Immature natural killer cell (primary cell): ENCODE data around the gene HEMGN. TPM values are rescaled to one million over a fixed set of nuclear protein-coding genes. Genes with fewer than 3 reads are reported as not detected.

ENCODE experiments used
- DNase-seq, 3 donors: peaks; one replicate each; pipeline ENCODE4 v3.0.0; 2022; ENCODE audit warnings: mixed read lengths in 1 of 3
- H3K27ac Mint-ChIP-seq, 6 donors: one replicate each; pipeline ENCODE4 v1.8.0; 2020; ENCODE audit warnings: mixed read lengths in 6 of 6, mild to moderate bottlenecking in 5 of 6, inconsistent platforms in 4 of 6, moderate library complexity in 3 of 6
- H3K27me3 Mint-ChIP-seq, 3 donors: one replicate each; pipeline ENCODE4 v1.8.0; 2020 to 2021; ENCODE audit warnings: low read depth in 3 of 3, mild to moderate bottlenecking in 3 of 3, mixed read lengths in 3 of 3, moderate library complexity in 3 of 3, inconsistent platforms in 1 of 3
- H3K36me3 Mint-ChIP-seq, 3 donors: one replicate each; pipeline ENCODE4 v1.8.0; 2020; ENCODE audit warnings: mixed read lengths in 3 of 3, inconsistent platforms in 2 of 3, mild to moderate bottlenecking in 2 of 3
- H3K4me1 Mint-ChIP-seq, 2 donors: one replicate each; pipeline ENCODE4 v1.8.0; 2020; ENCODE audit warnings: inconsistent platforms in 2 of 2, mild to moderate bottlenecking in 2 of 2, mixed read lengths in 2 of 2, moderate library complexity in 1 of 2
- H3K4me3 Mint-ChIP-seq, 5 donors: one replicate each; pipeline ENCODE4 v1.8.0; 2020; ENCODE audit warnings: mild to moderate bottlenecking in 5 of 5, mixed read lengths in 5 of 5, inconsistent platforms in 3 of 5, moderate library complexity in 3 of 5
- H3K9me3 Mint-ChIP-seq, 6 donors: one replicate each; pipeline ENCODE4 v1.8.0; 2020; ENCODE audit warnings: mild to moderate bottlenecking in 6 of 6, mixed read lengths in 6 of 6, inconsistent platforms in 4 of 6, moderate library complexity in 3 of 6
- polyA plus RNA-seq, 3 donors: library from polyadenylated mRNA; unstranded; fragments of 300-500 nt; fragmentation: Illumina TruSeq; gene quantifications; one replicate each; pipeline ENCODE4 v1.2.3, GENCODE V29; 2021

HEMGN gene
- polyA plus RNA-seq, 3 donors from 2014 or later, result 0.77 to 1.8 (median 0.97) TPM

- no peak for DNase-seq
- peaks cover 13 to 60% (median 14%) of the 10 kb centered on the region in 3 donors for H3K36me3 Mint-ChIP-seq
- H3K9me3 Mint-ChIP-seq, result no peaks in the 10 kb centered on the region
- H3K27me3 Mint-ChIP-seq, result no peaks in the 10 kb centered on the region
- no peak overlapping the region for H3K4me3 Mint-ChIP-seq
- peak overlapping the region in 4 of 6 donors; percentile 41 to 97 (median 80) for H3K27ac Mint-ChIP-seq
- H3K4me1 Mint-ChIP-seq, result peaks cover 44 to 64% of the 10 kb centered on the region in 2 donors
Observed at GRCh38 chr9:97911528-97911927, 26.4 kb downstream of the HEMGN start.

DNA sequence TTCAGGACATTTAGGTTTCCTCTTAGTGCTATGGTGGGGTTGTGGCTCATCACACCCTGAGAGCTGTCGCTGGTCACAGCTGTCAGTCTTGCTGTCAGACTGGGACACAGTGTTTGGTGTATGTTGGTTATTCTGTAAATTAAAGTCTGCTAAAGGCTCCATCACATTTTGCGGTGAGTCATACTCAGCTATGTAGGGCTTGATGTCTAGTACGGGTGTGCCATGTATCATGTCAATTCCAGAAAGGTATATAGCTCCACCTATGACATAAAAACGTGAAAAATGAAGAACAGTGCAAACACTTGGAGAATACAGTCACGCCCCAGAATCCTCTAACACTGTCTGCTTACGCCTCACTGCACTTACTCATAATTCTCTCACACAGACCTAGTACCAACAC, 27.6 kb downstream of the HEMGN start:
- Mint-ChIP-seq H3K27me3 (peaks cover 0 to 4% (median 0%) of the 10 kb centered on the region in 3 donors), H3K36me3 (peaks cover 13 to 52% (median 15%) of the 10 kb centered on the region in 3 donors), H3K27ac (peak overlapping the region; percentile 54 to 97 (median 91)), H3K4me1 (peaks cover 55 to 71% of the 10 kb centered on the region in 2 donors), H3K4me3 (peak overlapping the region; percentile 18 to 77 (median 63)), H3K9me3 (no peaks in the 10 kb centered on the region)
- peak; percentile 44 to 59 (median 53) for DNase-seq

DNA sequence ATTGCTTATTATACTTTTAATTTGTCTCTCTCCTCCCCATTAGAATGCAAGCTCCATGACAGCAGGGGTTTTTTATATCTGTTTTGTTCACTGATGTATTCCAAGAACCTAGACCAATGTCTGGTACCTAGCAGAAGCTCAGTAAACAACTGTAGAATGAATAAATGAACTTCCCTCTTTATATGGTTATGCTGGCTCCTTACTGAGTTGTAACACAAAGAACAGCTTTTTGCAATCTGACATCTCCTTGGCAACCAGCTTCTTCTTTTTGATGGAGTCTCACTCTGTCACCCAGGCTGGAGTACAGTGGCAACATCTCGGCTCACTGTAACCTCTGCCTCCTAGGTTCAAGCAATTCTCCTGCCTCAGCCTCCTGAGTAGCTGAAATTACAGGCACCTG, 29.3 kb downstream of the HEMGN start:
- peaks cover 8 to 37% (median 13%) of the 10 kb centered on the region in 3 donors for H3K36me3 Mint-ChIP-seq
- H3K27ac Mint-ChIP-seq, result peak overlapping the region; percentile 52 to 90 (median 64)
- peak overlapping the region in 1 of 5 donors; percentile 41 for H3K4me3 Mint-ChIP-seq
- no peaks in the 10 kb centered on the region for H3K9me3 Mint-ChIP-seq
- H3K4me1 Mint-ChIP-seq, result peaks cover 66 to 84% of the 10 kb centered on the region in 2 donors
- H3K27me3 Mint-ChIP-seq, result peaks cover 0 to 4% (median 0%) of the 10 kb centered on the region in 3 donors
- DNase-seq, result no peak

- Mint-ChIP-seq H3K27ac (peak overlapping the region; percentile 52 to 100 (median 91)), H3K27me3 (peaks cover 0 to 4% (median 0%) of the 10 kb centered on the region in 3 donors), H3K4me1 (peaks cover 66 to 82% of the 10 kb centered on the region in 2 donors), H3K36me3 (peaks cover 11 to 32% (median 11%) of the 10 kb centered on the region in 3 donors), H3K4me3 (peak overlapping the region; percentile 49 to 94 (median 66)), H3K9me3 (no peaks in the 10 kb centered on the region)
- no peak for DNase-seq
Observed at GRCh38 chr9:97907632-97908031, 30.3 kb downstream of the HEMGN start.

- Mint-ChIP-seq H3K4me1 (peaks cover 66 to 76% of the 10 kb centered on the region in 2 donors), H3K4me3 (peak overlapping the region; percentile 72 to 94 (median 87)), H3K36me3 (peaks cover 7 to 28% (median 11%) of the 10 kb centered on the region in 3 donors), H3K27me3 (peaks cover 0 to 4% (median 0%) of the 10 kb centered on the region in 3 donors), H3K27ac (peak overlapping the region; percentile 52 to 100 (median 94)), H3K9me3 (no peaks in the 10 kb centered on the region)
- peak in 2 of 3 donors; percentile 14 to 19 for DNase-seq
Observed at GRCh38 chr9:97907046-97907445, 30.9 kb downstream of the HEMGN start.

GRCh38 chr9:97906236-97906831, 31.6 kb downstream of the HEMGN start:
- no peaks in the 10 kb centered on the region for H3K9me3 Mint-ChIP-seq
- H3K36me3 Mint-ChIP-seq, result peaks cover 11 to 26% (median 16%) of the 10 kb centered on the region in 3 donors
- peak overlapping the region; percentile 72 to 94 (median 87) for H3K4me3 Mint-ChIP-seq
- peaks cover 60 to 76% of the 10 kb centered on the region in 2 donors for H3K4me1 Mint-ChIP-seq
- peaks cover 0 to 4% (median 0%) of the 10 kb centered on the region in 3 donors for H3K27me3 Mint-ChIP-seq
- peak overlapping the region; percentile 93 to 100 (median 96) for H3K27ac Mint-ChIP-seq
- DNase-seq, result peak; percentile 31 to 37 (median 34)

GRCh38 chr9:97905228-97905627, 32.7 kb downstream of the HEMGN start:
- Mint-ChIP-seq H3K9me3 (no peaks in the 10 kb centered on the region), H3K27me3 (peaks cover 0 to 4% (median 0%) of the 10 kb centered on the region in 3 donors), H3K36me3 (peaks cover 10 to 21% (median 16%) of the 10 kb centered on the region in 3 donors), H3K27ac (peak overlapping the region; percentile 83 to 100 (median 96)), H3K4me3 (peak overlapping the region; percentile 71 to 93 (median 73)), H3K4me1 (peaks cover 52 to 72% of the 10 kb centered on the region in 2 donors)
- DNase-seq, result peak; percentile 36 to 40 (median 39)

- Mint-ChIP-seq H3K27me3 (peaks cover 0 to 4% (median 0%) of the 10 kb centered on the region in 3 donors), H3K27ac (peak overlapping the region; percentile 76 to 100 (median 87)), H3K9me3 (no peaks in the 10 kb centered on the region), H3K4me1 (peaks cover 47 to 67% of the 10 kb centered on the region in 2 donors), H3K36me3 (peaks cover 7 to 16% (median 16%) of the 10 kb centered on the region in 3 donors), H3K4me3 (peak overlapping the region; percentile 62 to 78 (median 73))
- DNase-seq, result no peak
Observed at GRCh38 chr9:97904725-97905124, 33.2 kb downstream of the HEMGN start.

- Mint-ChIP-seq H3K27me3 (peaks cover 0 to 4% (median 0%) of the 10 kb centered on the region in 3 donors), H3K27ac (peak overlapping the region in 2 of 6 donors; percentile 40 to 81), H3K36me3 (peaks cover 4 to 13% (median 8%) of the 10 kb centered on the region in 3 donors), H3K9me3 (no peaks in the 10 kb centered on the region), H3K4me3 (no peak overlapping the region), H3K4me1 (peaks cover 38 to 55% of the 10 kb centered on the region in 2 donors)
- no peak for DNase-seq
Observed at GRCh38 chr9:97903177-97903576, 34.8 kb downstream of the HEMGN start.

GRCh38 chr9:97900738-97901565, 37.0 kb downstream of the HEMGN start:
- Mint-ChIP-seq H3K4me1 (peaks cover 18 to 34% of the 10 kb centered on the region in 2 donors), H3K4me3 (no peak overlapping the region), H3K27ac (peak overlapping the region in 3 of 6 donors; percentile 5 to 31 (median 9)), H3K9me3 (no peaks in the 10 kb centered on the region), H3K27me3 (no peaks in the 10 kb centered on the region), H3K36me3 (peaks cover 4 to 20% (median 13%) of the 10 kb centered on the region in 3 donors)
- peak in 2 of 3 donors; percentile 29 to 32 for DNase-seq

DNA sequence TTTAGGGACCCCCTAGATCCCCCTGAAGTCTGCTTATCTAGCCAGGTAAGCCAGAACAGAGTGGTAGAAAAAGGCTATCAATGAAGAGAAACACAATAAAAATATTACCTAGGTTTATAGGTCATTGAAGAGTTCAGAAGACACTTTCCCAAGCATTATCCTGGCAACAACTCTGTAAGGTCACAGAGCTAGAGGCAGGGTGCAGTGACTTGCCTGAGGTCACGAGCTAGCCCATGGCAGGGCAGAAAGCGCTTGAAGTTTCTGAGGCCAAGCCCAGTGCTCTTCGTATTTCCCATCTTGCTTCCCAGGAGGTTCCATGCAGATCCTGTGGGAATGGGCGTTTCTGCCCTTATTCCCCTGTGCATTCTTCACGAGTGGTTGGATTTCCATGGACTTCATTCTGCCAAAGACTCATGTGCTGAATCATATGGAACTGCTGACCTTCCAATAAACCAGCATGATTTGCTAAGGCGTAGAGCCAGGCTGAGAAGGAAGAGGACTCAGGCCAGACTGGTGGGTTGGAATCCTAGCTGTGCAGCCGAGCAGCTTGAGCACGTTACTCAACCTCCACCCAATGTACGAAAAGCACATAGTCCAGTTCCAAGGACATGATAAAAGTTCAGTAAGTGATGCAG, 37.8 kb downstream of the HEMGN start:
- DNase-seq, result no peak
- peak overlapping the region in 1 of 6 donors; percentile 30 for H3K27ac Mint-ChIP-seq
- H3K36me3 Mint-ChIP-seq, result peaks cover 4 to 23% (median 19%) of the 10 kb centered on the region in 3 donors
- no peak overlapping the region for H3K4me3 Mint-ChIP-seq
- no peaks in the 10 kb centered on the region for H3K9me3 Mint-ChIP-seq
- H3K4me1 Mint-ChIP-seq, result peaks cover 11 to 26% of the 10 kb centered on the region in 2 donors
- H3K27me3 Mint-ChIP-seq, result no peaks in the 10 kb centered on the region

DNA sequence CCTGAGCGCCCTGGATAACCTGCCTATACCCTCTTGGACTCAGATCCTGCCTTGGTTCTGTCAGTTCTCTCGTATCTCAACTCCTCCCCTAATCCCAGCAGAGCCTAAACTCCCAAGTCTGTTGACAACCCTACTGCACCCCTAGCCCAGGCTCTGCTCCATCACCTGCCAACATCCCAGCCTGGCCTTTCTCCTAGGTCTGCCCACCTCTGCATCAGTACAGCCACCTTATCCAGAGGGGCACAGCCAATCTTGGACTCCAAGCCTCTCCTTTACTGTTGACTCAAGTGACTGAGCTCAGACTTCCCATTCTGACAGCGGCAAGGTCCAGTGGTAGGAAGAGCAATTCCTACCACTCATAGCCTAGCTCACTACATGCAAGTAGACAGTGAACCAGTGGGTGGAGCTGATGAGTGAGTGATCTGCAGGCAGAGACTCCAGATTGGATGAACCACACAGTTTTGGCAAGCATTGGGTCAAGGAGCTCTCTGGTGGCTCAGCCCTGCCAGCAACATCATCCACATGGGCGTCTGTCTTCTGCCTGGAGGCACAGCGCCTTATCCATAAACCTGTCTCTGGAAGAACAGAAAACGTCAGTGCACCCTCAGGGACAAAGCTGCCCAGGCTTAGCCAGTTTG, 42.2 kb downstream of the HEMGN start:
- DNase-seq, result no peak
- Mint-ChIP-seq H3K27ac (no peak overlapping the region), H3K27me3 (peaks cover 0 to 3% (median 0%) of the 10 kb centered on the region in 3 donors), H3K36me3 (peaks cover 0 to 16% (median 15%) of the 10 kb centered on the region in 3 donors), H3K9me3 (no peaks in the 10 kb centered on the region), H3K4me1 (peaks cover 0 to 2% of the 10 kb centered on the region in 2 donors), H3K4me3 (no peak overlapping the region)

DNA sequence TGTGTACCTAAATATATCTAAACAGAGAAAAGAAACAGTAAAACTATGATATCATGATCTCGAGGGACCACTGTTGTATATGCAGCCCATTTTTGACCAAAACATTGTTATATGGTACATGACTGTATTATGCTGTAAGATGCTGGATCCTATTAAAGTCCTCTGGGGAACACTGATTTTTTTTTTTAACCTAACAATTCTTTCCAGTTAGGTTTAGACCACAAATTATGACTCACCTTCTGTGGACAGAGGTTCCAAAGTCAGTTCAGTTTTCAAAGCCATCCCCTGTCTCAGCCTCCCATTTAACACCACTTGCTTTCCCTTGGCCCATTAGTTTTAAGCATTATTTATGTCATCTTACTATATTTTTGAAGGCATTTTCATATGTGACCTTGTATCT, 42.8 kb downstream of the HEMGN start:
- H3K27ac Mint-ChIP-seq, result no peak overlapping the region

More for the DNA sequence above, 42.8 kb downstream of the HEMGN start:
- peaks cover 0 to 16% (median 15%) of the 10 kb centered on the region in 3 donors for H3K36me3 Mint-ChIP-seq
- no peak overlapping the region for H3K4me3 Mint-ChIP-seq
- DNase-seq, result no peak
- peaks cover 0 to 3% (median 0%) of the 10 kb centered on the region in 3 donors for H3K27me3 Mint-ChIP-seq
- H3K4me1 Mint-ChIP-seq, result no peaks in the 10 kb centered on the region
- no peaks in the 10 kb centered on the region for H3K9me3 Mint-ChIP-seq
